Suppressor macrophage (primary cell): ENCODE results near the gene ZNF207.
"Not testable (repeated sequence)": the region's sequence is repeated elsewhere in the genome, so short reads cannot be mapped to it uniquely, and the experiment has no call there.

Experiments used
- DNase-seq, 4 experiments: peaks; one replicate each; pipeline ENCODE4 v3.0.0-alpha.2; 2020 to 2022

Gene ZNF207

GRCh38 chr17:32388613-32389459, 38.9 kb downstream of the ZNF207 start:
- peak in 2 of 4 experiments; percentile 5 to 15 for DNase-seq

DNA sequence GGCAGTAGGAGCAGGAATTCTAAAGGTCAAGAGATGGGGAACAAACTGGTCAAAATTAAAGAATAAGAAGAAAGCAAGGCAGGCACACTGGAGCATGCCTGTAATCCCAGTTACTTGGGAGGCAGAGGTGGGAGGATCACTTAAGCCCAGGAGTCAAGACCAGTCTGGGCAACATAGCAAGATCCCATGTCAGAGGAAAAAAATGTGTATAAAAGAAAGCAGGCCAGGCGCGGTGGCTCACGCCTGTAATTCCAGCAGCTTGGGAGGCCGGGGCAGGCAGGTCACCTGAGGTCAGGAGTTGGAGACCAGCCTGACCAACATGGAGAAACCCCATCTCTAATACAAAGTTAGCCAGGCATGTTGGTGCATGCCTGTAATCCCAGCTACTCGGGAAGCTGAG, 43.9 kb downstream of the ZNF207 start:
- DNase-seq: no peak

DNA sequence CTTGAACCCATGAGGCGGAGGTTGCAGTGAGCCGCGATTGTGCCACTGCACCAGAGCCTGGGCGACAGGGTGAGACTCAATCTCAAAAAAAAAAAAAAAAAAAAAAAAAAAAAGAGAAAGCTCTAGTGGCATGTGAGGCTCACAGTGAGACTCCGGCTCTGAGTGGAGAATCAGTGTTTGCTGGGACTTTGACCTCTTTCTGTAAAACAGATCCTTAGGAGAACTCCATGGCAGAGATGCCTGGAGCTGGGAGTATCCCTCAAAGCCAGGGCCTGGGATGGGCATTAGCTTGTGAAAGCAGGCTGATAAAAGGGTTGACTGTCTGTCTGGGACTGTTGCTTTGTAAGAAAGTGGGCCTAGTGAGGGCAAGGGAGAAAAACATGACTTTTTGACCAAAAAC, 46.4 kb downstream of the ZNF207 start:
- no peak for DNase-seq

GRCh38 chr17:32398946-32399345, 49.0 kb downstream of the ZNF207 start:
- no peak for DNase-seq

DNA sequence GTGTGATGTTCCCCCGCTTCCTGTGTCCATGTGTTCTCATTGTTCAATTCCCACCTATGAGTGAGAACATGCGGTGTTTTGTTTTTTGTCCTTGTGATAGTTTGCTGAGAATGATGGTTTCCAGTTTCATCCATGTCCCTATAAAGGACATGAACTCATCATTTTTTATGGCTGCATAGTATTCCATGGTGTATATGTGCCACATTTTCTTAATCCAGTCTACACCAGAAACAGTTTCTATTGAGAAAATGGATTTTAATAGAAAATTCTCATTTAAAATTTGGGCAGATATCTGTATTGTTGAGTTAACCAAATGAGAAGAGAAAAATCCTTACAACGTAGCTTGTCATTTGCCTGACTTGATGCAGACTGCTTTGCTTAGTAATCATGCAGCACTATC, 60.1 kb downstream of the ZNF207 start:
- not testable (repeated sequence) for DNase-seq

- no peak for DNase-seq
Measured at GRCh38 chr17:32426894-32427293, 76.9 kb downstream of the ZNF207 start.

- no peak for DNase-seq
Measured at GRCh38 chr17:32429598-32429997, 79.6 kb downstream of the ZNF207 start.
